GM19351 (cell line): Measurements from ENCODE around the gene KRTAP6-3.

Experiments used
- ATAC-seq: cut with Tn5 transposase; IDR thresholded peaks from one replicate; pipeline ENCODE4 v1.9.1; 2021; ENCODE audit warnings: mild to moderate bottlenecking, moderate library complexity; ENCODE audit not compliant: unreplicated experiment

Gene KRTAP6-3

GRCh38 chr21:30623362-30623761 lies 31.1 kb downstream of the KRTAP6-3 start:
- ATAC-seq, result no peak

GRCh38 chr21:30625449-30626165 lies 33.4 kb downstream of the KRTAP6-3 start:
- no peak for ATAC-seq

- no peak for ATAC-seq
Measured at GRCh38 chr21:30628109-30628508, 35.9 kb downstream of the KRTAP6-3 start.

- ATAC-seq, result no peak
Measured at GRCh38 chr21:30629200-30629599, 37.0 kb downstream of the KRTAP6-3 start.

GRCh38 chr21:30634906-30635305 lies 42.7 kb downstream of the KRTAP6-3 start, which contains the start of gene KRTAP20-2:
Gene KRTAP20-2 (plus strand): TSS chr21:30635206. CDS start chr21:30635264, 58 bp downstream.
- ATAC-seq, result no peak

- ATAC-seq, result no peak
Measured at GRCh38 chr21:30638686-30639085, 46.4 kb downstream of the KRTAP6-3 start.

GRCh38 chr21:30642564-30642963 lies 50.3 kb downstream of the KRTAP6-3 start, which contains the start of gene KRTAP20-3:
Gene KRTAP20-3 (plus strand): TSS chr21:30642864.
- ATAC-seq, result no peak
